HT1080 (cell line): Measurements from ENCODE around the gene HPD. TPM values are rescaled to one million over a fixed set of nuclear protein-coding genes. Genes with fewer than 3 reads are reported as not detected.
A peak's percentile ranks its signal among the peaks of the same experiment; 100 is the strongest.
"Not testable (repeated sequence)": the region's sequence is repeated elsewhere in the genome, so short reads cannot be mapped to it uniquely, and the experiment has no call there.

Source experiments
- DNase-seq: peaks from one replicate; pipeline ENCODE4 v3.0.0-alpha.2; 2015; ENCODE audit warnings: low read depth
- polyA plus RNA-seq, 2 experiments: library from polyadenylated mRNA; depleted of rRNA; stranded (reverse); fragments of >200 nt; gene quantifications; 2 replicates each; pipeline ENCODE4 v1.2.3, GENCODE V29; 2015
- total RNA-seq: library from RNA; depleted of rRNA; stranded (reverse); fragments of >200 nt; shearing (Covaris generic); gene quantifications from 2 replicates; pipeline ENCODE4 v1.2.3, GENCODE V29; 2014; rRNA removed

HPD gene
- 0.47 TPM in 1 of 2 replicates, not detected in the other for total RNA-seq
- not detected in 2 replicates for polyA plus RNA-seq (2015; cell fraction: cytosol; rRNA removed)
- not detected in 2 replicates for polyA plus RNA-seq (2015; cell fraction: nucleus; rRNA removed)

DNA sequence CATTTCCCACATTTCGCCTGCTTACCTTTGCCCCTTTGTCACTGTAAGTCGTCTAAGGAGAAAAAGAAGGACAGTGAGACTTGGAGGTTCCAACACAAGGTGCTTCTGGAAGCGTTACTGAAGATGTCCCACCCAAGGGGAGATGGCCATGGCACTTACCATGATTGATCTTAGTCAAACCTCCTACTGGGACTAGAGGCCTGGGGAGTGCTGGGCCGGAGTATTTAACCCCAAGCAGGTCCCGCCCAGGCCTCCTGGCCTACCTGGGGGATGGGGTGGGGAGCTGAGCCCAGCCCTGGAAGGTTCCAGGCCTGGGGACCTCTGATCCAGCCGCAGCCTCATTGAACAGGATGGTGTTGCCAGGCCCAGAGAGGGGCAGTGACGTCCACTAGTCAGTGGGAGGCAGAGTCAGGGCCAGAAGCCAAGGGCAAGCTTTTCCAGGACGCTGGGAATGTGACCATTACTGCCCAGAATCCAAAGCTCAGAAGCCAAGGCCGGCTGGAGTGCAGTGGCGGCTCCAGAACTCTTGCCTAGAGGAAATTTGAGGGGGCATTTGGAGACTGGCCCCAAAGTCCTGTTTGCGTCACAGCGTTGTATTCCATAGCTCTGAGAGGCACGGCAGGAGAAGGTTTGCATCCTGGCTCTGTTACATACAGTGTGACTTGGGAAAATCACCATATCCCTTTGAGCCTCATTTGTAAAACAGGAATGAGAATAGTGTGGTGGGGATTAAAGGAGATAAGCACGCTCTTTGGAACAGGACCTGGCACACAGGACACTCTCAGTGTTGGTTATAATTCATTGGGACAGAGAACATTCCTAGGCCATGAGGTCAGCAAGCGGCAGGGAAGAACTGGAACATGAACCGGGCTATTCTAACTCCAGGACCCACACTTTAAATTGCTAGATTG, at the start of gene HPD:
Gene HPD (minus strand): TSS at position 198 of the 911 bp plus-strand sequence. CDS start 36 bp downstream, at position 162.
- DNase-seq: peak; percentile 60

GRCh38 chr12:121905746-121906145, 47.1 kb upstream of the HPD start:
- DNase-seq: no peak

DNA sequence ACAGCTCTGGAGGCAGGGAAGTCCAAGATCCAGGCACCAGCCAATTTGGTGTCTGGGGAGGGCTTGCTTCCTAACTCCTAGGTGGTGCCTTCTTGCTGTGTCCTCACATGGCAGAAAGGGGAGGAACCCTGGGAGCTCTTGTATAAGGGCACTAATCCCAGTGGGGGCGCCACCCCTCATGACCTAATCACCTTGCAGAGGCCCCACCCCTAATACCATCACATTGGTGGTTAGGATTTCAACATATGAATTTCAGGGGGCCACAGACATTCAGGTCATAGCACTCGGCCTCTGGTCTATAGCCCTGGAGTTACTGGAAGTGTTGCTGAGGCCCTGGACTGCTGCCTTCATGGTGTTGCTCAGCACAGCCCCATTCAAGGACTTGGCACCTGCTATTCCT, 44.5 kb upstream of the HPD start:
- DNase-seq: no peak

DNA sequence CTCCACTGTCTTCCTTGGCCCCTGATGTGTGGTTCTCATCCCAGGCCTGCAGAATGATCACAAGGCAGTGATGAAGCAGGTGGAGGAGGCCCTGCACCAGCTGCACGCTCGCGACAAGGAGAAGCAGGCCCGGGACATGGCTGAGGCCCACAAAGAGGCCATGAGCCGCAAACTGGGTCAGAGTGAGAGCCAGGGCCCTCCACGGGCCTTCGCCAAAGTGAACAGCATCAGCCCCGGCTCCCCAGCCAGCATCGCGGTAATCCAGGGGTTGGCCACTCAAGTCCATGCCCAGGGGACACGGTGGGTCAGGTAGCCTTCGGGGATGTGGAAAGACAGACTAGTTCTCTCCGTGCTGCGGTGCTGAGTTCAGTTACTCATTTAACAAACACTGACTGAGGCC, 40.9 kb upstream of the HPD start:
- no peak for DNase-seq

GRCh38 chr12:121898287-121898686, 39.6 kb upstream of the HPD start:
- no peak for DNase-seq

DNA sequence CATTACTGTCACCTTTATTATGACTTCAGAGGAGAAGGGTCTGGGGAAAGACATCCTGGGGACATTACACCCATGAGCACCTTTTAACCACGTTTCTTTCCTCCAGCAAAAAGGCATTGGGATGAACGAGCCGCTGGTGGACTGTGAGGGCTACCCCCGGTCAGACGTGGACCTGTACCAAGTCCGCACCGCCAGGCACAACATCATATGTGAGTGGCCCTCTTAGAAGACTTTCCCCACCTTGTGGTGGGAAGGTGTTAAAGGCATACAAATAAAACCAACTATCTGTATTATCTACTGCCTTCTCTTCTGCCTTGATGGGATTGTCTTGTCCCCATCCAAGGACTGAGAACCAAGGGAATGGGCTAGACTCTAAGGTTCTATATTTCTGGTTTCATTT, 36.0 kb upstream of the HPD start:
- DNase-seq: no peak

DNA sequence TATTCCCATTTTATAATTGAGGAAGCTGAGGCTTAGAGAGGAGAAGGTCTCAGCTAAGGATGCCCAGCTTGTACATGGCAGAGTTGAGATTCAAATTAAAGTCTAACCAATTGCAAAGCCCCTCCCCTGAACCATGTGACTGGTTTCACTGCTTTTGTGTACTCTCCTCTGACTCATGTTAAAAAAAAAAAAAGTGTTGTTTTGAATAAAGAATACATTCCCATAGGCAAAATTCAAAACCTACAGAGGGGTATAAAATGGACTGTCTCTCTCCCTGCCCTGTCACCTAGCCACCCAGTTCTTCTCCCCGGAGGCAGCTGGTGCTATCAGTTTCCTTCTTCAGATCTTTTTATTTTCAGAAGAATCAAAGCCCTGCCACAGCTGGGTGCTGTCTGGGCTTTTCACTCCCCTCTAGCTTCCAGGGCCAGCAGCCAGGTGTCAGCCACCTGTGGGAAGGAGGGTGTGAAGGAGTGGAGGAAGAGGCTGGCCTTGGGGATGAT, 35.4 kb upstream of the HPD start:
- peak; percentile 77 for DNase-seq

GRCh38 chr12:121892673-121893561, 34.3 kb upstream of the HPD start:
- no peak for DNase-seq

- not testable (repeated sequence) for DNase-seq
These were observed 31.0 kb upstream of the HPD start for GRCh38 chr12:121889661-121890060.

DNA sequence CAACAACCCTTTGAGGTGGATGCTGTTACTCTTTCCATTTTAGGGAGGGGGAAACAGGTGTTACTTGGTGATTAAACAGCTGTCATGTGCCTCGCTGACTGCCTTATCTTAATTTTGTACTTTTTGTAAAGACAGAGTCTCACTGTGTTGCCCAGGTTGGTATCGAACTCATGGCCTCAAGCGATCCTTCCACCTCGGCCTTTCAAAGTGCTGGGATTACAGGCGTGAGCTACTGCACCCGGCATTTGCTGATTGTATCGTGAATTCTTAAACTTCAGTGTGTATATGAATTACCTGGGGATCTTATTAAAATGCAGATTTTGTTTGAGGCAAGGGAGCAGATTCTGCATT, 30.6 kb upstream of the HPD start:
- DNase-seq: no peak

GRCh38 chr12:121888478-121889273, 30.0 kb upstream of the HPD start, which contains the start of gene PSMD9:
TSS of gene PSMD9 (plus strand) at chr12:121888790. CDS start at chr12:121888857, 67 bp downstream.
- DNase-seq: peak; percentile 99

DNA sequence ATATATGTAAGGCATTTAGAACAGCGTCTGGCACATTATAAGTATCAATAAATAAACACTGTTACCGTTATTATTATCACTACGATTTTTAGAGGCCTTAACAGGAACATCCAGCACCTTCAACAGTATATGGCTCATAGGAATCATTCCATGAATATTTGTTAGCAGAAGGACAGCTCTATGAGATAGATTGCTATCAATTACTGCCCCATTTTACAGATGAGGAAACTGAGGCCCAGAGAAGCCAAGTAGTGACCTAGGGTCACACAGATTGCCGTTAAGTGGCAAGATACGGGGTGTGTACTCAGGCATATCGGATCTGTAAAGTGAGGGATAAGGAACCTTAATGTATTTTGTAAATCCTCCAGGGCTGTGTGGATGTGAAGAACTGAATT, 29.4 kb upstream of the HPD start:
- DNase-seq: no peak

- peak; percentile 54 for DNase-seq
These were observed 26.5 kb upstream of the HPD start for GRCh38 chr12:121885129-121885528.

DNA sequence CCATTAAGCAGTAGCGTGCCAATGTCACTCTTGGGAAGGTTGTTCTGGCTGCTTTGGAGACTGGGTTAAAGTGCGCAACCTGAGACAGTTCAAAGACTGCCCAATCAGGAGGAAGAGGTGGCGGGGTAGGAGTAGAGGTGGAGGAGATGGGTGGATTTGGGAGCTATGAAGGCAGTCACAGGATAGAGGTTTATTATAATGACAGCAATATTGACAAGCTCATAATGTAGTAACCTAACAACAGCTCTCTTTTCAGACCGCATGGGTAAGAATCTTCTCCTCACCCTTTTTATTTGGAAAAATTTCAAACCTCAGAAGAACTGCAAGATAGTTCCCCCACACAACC, 24.6 kb upstream of the HPD start:
- DNase-seq: no peak

- not testable (repeated sequence) for DNase-seq
These were observed 17.4 kb upstream of the HPD start for GRCh38 chr12:121876080-121876447.

- DNase-seq: no peak
These were observed 16.9 kb upstream of the HPD start for GRCh38 chr12:121875582-121875981.

- no peak for DNase-seq
These were observed 15.4 kb upstream of the HPD start for GRCh38 chr12:121874071-121874470.

GRCh38 chr12:121873216-121873569, 14.5 kb upstream of the HPD start:
- no peak for DNase-seq

- peak; percentile 71 for DNase-seq
These were observed 14.0 kb upstream of the HPD start for GRCh38 chr12:121872546-121873215.

- DNase-seq: no peak
These were observed 12.8 kb upstream of the HPD start for GRCh38 chr12:121871467-121871866.

GRCh38 chr12:121869229-121869628, 10.6 kb upstream of the HPD start:
- DNase-seq: not testable (repeated sequence)
